Measurements from ENCODE around the gene NHLRC4.

Gene NHLRC4

DNA sequence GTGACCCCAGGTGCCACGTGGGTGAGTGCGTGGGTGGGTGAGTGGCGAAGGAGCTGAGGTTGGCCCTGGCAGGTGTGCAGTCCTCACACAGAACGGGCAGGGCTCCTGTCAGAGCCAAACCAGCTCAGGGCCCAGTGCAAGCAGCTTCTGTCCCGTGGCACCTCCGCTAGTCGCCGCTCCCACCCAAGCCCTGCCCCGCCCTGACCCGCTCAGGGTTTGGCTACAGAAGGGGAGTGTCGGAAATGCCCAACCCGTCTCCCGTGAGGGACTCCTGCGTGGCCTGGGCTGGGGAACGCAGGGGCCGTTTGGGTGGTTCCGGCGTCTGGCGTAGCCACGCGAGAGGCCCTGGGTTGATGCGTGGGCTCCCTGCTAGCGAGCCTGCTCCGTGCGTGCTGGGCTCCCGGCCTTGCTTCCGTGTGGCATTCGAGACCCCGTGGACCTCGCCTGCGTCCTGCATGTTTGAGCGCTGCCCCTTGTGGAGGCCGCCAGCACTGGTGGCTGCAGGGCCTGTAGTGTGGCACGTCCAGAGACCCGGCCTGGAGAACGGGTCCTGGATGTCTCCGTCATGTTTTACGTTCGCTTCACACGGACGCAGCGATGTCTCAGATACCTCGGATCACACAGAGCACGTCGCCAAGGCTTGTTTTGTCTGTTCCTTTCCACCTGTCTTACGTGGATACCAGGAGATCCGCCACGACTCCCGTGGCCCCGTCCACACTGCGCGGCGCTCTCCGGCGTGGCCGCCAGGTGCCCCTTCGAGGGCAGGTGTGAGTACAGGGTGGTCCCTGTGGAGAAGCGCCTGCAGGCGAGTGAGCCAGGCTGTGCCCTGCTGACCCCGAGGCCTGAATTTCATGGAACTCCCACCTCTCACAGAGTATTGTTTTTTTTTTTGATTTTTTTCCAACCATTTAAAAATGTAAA lies 29.1 kb upstream of the NHLRC4 start:
- DNase-seq (ENCODE audit: low read depth): no peak
- no peak overlapping the region for H3K4me3 ChIP-seq (ENCODE audit: control insufficient read depth, low read depth, low read length)
- TF ChIP-seq, protein P1, sequence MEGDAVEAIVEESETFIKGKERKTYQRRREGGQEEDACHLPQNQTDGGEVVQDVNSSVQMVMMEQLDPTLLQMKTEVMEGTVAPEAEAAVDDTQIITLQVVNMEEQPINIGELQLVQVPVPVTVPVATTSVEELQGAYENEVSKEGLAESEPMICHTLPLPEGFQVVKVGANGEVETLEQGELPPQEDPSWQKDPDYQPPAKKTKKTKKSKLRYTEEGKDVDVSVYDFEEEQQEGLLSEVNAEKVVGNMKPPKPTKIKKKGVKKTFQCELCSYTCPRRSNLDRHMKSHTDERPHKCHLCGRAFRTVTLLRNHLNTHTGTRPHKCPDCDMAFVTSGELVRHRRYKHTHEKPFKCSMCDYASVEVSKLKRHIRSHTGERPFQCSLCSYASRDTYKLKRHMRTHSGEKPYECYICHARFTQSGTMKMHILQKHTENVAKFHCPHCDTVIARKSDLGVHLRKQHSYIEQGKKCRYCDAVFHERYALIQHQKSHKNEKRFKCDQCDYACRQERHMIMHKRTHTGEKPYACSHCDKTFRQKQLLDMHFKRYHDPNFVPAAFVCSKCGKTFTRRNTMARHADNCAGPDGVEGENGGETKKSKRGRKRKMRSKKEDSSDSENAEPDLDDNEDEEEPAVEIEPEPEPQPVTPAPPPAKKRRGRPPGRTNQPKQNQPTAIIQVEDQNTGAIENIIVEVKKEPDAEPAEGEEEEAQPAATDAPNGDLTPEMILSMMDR (conservative IDR thresholded peaks at IDR 0.05; ENCODE audit: control insufficient read depth, insufficient read depth, low read depth, low read length): no peak

DNA sequence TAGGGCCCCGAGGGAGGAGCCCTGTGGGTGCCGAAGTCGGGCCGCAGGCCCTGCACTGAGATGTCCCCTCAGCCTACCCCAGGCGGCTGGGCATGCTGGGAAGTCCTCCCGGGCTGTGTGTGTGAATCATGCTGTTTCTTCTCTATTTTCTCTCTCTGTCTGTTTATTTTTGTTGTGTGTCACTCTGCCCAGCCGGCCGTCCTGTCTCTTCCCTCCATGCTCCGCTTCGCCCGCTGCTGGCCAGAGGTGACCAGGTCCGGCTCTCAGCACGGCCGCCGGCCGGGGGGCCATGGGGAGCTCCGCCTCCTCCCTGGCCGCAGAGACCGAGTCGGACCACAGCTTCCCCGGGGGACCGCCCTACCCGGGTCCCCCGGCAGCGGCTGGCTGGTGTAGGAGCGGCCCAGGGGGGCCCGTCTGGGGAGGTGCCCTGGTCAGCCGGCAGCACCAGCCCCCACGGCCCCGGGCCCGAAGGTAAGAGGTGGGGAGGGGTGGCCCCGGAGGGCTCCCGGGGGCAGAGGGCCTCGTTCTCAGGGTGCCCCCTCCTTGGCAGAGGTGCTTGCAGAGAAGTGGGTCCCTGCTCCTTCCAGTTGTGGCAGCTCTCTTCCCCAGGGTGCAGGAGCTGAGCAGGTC lies 26.8 kb upstream of the NHLRC4 start:
- DNase-seq (ENCODE audit: low read depth): peak; percentile 62
- no peak overlapping the region for H3K4me3 ChIP-seq (ENCODE audit: control insufficient read depth, low read depth, low read length)
- TF ChIP-seq, protein P1 (conservative IDR thresholded peaks at IDR 0.05; ENCODE audit: control insufficient read depth, insufficient read depth, low read depth, low read length): no peak

DNA sequence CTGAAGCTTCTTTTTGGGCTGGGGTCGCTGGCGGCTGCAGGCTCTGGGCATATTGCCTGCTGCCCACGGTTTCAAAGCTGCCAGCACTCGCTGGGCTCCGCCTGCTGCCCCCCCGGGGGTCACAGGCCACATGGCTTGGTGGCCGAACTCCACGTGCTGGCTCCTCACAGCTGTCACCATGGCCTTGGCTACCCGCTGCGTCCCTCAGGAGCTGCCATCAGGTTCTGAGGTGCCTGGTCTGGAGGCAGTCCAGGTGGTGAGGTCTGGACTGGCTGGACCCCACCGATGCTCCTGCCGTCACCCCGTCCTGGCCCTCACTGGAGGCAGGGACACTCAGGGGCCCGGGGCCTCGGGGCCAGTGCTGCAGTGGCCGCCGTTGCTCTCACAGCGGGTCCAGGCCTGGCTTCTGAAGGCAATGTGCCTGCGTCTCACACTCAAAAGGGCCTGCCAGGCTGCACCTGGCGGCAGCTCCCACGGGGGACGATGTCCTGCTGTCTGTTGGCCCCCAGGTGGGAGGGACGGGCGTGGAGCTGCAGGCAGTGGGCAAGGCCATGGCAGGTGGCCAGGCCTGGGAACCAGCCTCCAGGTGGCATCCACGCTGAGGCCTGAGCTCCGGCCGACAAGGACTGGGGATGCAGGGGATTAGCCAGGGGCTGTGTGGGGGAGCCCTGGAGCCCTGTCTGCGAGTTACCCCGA lies 26.0 kb upstream of the NHLRC4 start:
- DNase-seq (ENCODE audit: low read depth): no peak
- H3K4me3 ChIP-seq (ENCODE audit: control insufficient read depth, low read depth, low read length): no peak overlapping the region
- TF ChIP-seq, protein P1 (conservative IDR thresholded peaks at IDR 0.05; ENCODE audit: control insufficient read depth, insufficient read depth, low read depth, low read length): no peak

DNA sequence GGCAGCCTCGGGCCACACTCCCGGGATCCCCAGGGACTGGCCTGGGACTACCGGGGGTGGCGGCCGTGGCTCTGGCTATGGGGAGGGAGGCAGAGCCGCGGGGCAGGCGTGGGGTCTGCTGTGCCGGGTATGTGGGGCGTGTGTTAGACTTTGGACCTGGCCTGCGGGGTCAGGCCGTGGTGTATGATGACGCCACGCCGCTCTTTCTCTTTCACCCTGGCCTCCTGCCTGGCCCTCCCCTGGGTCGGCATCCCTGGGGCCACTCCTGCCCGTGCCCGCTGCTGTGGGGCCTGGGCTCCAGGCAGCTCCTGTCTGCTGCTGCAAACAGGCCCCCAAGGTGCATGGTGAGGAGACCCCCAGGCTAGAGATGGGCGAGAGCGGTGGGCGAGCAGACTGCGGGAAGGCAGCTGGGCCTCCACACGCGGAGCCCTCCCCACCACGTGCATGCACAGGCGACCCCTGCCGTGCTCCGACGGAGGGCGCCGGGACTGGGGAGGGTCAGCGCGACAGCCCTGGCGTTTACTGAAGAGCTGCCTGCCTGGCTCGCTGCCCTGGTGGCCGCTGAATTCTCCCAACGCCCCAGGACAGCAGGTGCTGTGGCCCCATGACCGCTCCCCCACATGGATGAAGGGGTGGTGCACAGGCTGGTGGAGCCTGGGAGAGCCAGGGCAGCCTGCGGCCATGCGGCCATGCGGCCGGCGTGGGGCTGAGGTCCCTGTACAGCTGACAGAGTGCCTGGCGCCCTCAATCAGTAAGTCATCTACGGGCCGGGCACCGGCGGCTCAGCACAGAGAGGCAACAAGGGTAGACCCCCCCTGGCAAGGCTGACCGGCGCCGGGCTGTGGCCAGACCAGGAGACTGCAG lies 23.3 kb upstream of the NHLRC4 start:
- no peak for DNase-seq (ENCODE audit: low read depth)
- H3K4me3 ChIP-seq (ENCODE audit: control insufficient read depth, low read depth, low read length): no peak overlapping the region
- TF ChIP-seq, protein P1 (conservative IDR thresholded peaks at IDR 0.05; ENCODE audit: control insufficient read depth, insufficient read depth, low read depth, low read length): no peak

DNA sequence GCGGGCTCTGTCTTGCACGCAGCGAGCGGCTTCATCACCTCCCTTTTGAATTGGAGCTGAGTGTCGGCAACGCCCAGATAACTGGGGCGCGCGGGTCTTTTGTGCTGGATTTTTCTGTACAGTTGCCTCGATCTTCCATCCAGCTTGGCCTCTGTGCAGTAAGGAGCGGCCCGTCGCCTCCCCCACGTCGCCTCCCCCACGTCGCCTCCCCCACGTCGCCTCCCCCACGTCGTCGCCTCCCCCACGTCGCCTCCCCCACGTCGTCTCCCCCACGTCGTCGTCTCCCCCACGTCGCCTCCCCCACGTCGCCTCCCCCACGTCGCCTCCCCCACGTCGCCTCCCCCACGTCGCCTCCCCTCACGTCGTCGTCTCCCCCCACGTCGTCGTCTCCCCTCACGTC lies 22.3 kb upstream of the NHLRC4 start:
- no peak overlapping the region for H3K4me3 ChIP-seq (ENCODE audit: control insufficient read depth, low read depth, low read length)
- no peak for DNase-seq (ENCODE audit: low read depth)
- TF ChIP-seq, protein P1 (conservative IDR thresholded peaks at IDR 0.05; ENCODE audit: control insufficient read depth, insufficient read depth, low read depth, low read length): no peak
